Measurements from ENCODE around the gene GLYATL3.
A peak's percentile ranks its signal among the peaks of the same experiment; 100 is the strongest.
"Not testable (repeated sequence)": the region's sequence is repeated elsewhere in the genome, so short reads cannot be mapped to it uniquely, and the experiment has no call there.

GLYATL3 gene

DNA sequence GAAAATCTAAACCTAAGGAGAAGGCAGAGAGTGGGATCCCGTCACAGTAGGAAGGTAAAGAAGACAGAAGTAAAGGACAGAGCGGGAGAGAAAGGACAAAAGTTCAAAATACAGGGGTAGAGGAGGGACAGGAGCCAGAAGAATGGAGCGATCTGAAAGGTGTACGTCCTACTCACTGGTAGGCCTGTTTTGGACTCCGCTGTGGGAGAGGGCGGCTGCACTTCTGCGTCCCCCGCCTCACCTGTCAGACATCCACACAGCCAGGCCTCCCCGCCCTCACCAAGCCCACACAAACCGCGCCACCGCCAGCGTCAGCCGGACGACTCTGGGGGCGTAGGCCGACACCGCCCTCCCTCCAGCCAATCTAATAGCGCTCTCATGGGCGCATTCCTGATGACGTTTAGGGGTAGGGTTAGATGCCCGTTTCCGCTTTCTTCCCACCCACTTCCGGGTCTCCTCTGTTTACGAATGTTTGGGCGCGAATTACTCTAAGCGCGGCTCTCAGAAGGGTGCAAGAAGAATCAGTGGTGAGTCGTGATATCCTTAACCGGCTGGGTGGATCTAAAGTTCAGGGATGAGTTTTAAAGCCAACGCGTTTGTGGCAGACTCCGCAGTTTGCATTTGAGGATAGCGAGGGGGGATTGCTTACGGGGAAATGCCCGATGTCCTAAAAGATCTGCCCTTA lies 36.7 kb upstream of the GLYATL3 start, which contains the start of the genes CENPQ and MMUT:
CENPQ (plus strand) TSS at position 444 of the 685 bp plus-strand sequence. CDS start 6,807 bp downstream, outside the sequence.
MMUT (minus strand) TSS at position 327 of the 685 bp plus-strand sequence. CDS start 3,787 bp downstream, outside the sequence.
- H3K4me3 ChIP-seq (ENCODE audit: low read depth, low read length) = peak within 1 kb of the TSS; percentile 72
- DNase-seq (ENCODE audit: low read depth) = peak; percentile 89
- no peak for TF ChIP-seq CTCF (IDR thresholded peaks at IDR 0.05; ENCODE audit: control insufficient read depth, extremely low read depth, insufficient read depth)

DNA sequence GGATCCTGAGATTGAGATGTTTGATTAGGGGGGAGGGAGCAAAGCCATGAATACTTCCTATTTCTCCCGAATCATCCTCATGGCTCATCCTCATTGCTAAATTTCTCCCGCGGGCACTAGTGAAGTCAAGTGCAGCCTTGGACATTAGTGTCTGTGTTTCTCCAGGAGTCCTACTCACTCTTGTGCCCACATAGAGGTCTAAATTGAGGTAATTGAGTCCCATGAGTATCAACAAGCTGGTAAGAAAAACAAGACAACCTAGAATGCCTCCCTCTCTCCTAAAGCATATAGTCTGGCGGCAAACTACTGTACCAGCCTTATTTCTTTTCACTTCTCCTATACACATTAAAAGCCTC lies 36.1 kb upstream of the GLYATL3 start:
- H3K4me3 ChIP-seq (ENCODE audit: low read depth, low read length) = peak overlapping the region; percentile 72
- DNase-seq (ENCODE audit: low read depth) = no peak
- no peak for TF ChIP-seq CTCF (IDR thresholded peaks at IDR 0.05; ENCODE audit: control insufficient read depth, extremely low read depth, insufficient read depth)

GRCh38 chr6:49464691-49465090 lies 35.0 kb upstream of the GLYATL3 start:
- DNase-seq (ENCODE audit: low read depth) = no peak
- TF ChIP-seq CTCF (IDR thresholded peaks at IDR 0.05; ENCODE audit: control insufficient read depth, extremely low read depth, insufficient read depth) = no peak
- H3K4me3 ChIP-seq (ENCODE audit: low read depth, low read length) = peak overlapping the region; percentile 72; the same call in 1 of the 2 replicates

- DNase-seq (ENCODE audit: low read depth) = no peak
- no peak overlapping the region for H3K4me3 ChIP-seq (ENCODE audit: low read depth, low read length)
- no peak for TF ChIP-seq CTCF (IDR thresholded peaks at IDR 0.05; ENCODE audit: control insufficient read depth, extremely low read depth, insufficient read depth)
Measured at GRCh38 chr6:49468042-49468441, 31.7 kb upstream of the GLYATL3 start.

DNA sequence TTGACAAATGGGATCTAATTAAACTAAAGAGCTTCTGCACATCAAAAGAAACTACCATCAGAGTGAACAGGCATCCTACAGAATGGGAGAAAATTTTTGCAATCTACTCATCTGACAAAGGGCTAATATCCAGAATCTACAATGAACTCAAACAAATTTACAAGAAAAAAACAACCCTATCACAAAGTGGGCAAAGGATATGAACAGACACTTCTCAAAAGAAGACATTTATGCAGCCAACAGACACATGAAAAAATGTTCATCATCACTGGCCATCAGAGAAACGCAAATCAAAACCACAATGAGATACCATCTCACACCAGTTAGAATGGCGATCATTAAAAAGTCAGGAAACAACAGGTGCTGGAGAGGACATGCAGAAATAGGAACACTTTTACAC lies 23.2 kb upstream of the GLYATL3 start:
- not testable (repeated sequence) for H3K4me3 ChIP-seq (ENCODE audit: low read depth, low read length); DNase-seq (ENCODE audit: low read depth)

DNA sequence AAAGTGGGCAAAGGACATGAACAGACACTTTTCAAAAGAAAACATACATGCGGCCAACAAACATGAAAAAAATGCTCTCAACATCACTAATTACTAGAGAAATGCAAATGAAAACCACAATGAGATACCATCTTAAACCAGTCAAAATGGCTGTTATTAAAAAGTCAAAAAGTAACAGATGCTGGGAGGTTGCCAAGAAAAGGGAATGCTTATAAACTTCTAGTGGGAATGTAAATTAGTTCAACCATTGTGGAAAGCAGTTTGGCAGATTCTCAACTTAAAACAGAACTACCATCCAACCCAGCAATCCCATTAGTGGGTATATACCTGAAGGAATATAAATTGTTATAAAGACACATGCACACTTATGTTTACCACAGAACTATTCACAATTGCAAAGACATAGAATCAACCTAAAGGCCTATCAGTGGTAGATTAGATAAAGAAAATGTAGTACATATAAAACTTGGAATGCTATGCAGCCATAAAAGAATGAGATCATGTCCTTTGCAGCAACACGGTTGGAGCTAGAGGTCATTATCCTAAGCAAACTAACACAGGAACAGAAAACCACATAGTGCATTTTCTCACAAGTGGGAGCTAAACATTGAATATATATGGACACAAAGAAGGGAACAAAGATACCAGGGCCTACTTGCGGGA lies 20.3 kb upstream of the GLYATL3 start:
- H3K4me3 ChIP-seq (ENCODE audit: low read depth, low read length) = no peak overlapping the region
- no peak for TF ChIP-seq CTCF (IDR thresholded peaks at IDR 0.05; ENCODE audit: control insufficient read depth, extremely low read depth, insufficient read depth)
- no peak for DNase-seq (ENCODE audit: low read depth)

GRCh38 chr6:49481846-49482245 lies 17.9 kb upstream of the GLYATL3 start:
- H3K4me3 ChIP-seq (ENCODE audit: low read depth, low read length); DNase-seq (ENCODE audit: low read depth): not testable (repeated sequence)

GRCh38 chr6:49483380-49483779 lies 16.3 kb upstream of the GLYATL3 start:
- DNase-seq (ENCODE audit: low read depth); H3K4me3 ChIP-seq (ENCODE audit: low read depth, low read length): not testable (repeated sequence)
